Caco-2 (cell line): ENCODE results near the gene EFNA4. TPM values are rescaled to one million over a fixed set of nuclear protein-coding genes. Genes with fewer than 3 reads are reported as not detected.

Experiments used
- BruUV-seq: library from RNA; stranded (reverse); fragments of 400-500 nt; replicated peaks from 2 replicates; lab custom pipeline; 2021; lab: Mats Ljungman, UMichigan
- CTCF ChIA-PET: fragments of 300-600 bp; sonication (Branson Sonifier 250); formaldehyde crosslinking; loops from one replicate; lab custom pipeline; 2022; ENCODE audit warnings: antibody characterized with exemption; lab: Charles Lee
- POLR2A ChIA-PET: fragments of 300-600 bp; sonication (Branson Sonifier 250); formaldehyde crosslinking; loops from one replicate; lab custom pipeline; 2022; ENCODE audit warnings: antibody characterized with exemption; lab: Charles Lee
- DNase-seq, 2 experiments: peaks; one replicate each; pipeline versions ENCODE4 v3.0.0 to v3.0.0-alpha.2; 2020 to 2022
- H3K27me3 ChIP-seq: replicated peaks from 2 replicates; pipeline ENCODE4 v1.6.0; 2011; ENCODE audit warnings: low read length; ENCODE audit not compliant: control insufficient read depth, insufficient read depth
- H3K36me3 ChIP-seq: 2 replicates; pipeline ENCODE4 v1.5.1; 2011; ENCODE audit warnings: low read length; ENCODE audit not compliant: control insufficient read depth, insufficient read depth
- H3K4me1 ChIP-seq: fragments of 250-450 bp; sonication (Bioruptor Pico); 2 replicates; pipeline ENCODE4 v1.5.1; 2020; ENCODE audit warnings: mild to moderate bottlenecking
- H3K4me3 ChIP-seq: 2 replicates; pipeline ENCODE4 v1.5.1; 2011; ENCODE audit warnings: low read depth, mild to moderate bottlenecking, control low read depth, low read length
- H3K9me3 ChIP-seq: fragments of 250-450 bp; sonication (Bioruptor Pico); 2 replicates; pipeline ENCODE4 v1.5.1; 2020; ENCODE audit warnings: mild to moderate bottlenecking, moderate library complexity
- H3K27ac Mint-ChIP-seq: one replicate; pipeline ENCODE4 v1.8.0; 2022; ENCODE audit warnings: mixed read lengths; ENCODE audit not compliant: unreplicated experiment
- H3K27me3 Mint-ChIP-seq: one replicate; pipeline ENCODE4 v1.8.0; 2022; ENCODE audit warnings: mixed read lengths; ENCODE audit not compliant: insufficient read depth, unreplicated experiment
- H3K36me3 Mint-ChIP-seq: one replicate; pipeline ENCODE4 v1.8.0; 2022; ENCODE audit warnings: mild to moderate bottlenecking, mixed read lengths; ENCODE audit not compliant: insufficient read depth, unreplicated experiment
- H3K4me1 Mint-ChIP-seq: one replicate; pipeline ENCODE4 v1.8.0; 2022; ENCODE audit warnings: low read depth, mixed read lengths; ENCODE audit not compliant: unreplicated experiment
- H3K4me3 Mint-ChIP-seq: one replicate; pipeline ENCODE4 v1.8.0; 2022; ENCODE audit warnings: mild to moderate bottlenecking, moderate library complexity, mixed read lengths; ENCODE audit not compliant: unreplicated experiment
- H3K9me3 Mint-ChIP-seq: one replicate; pipeline ENCODE4 v1.8.0; 2022; ENCODE audit warnings: mixed read lengths; ENCODE audit not compliant: unreplicated experiment
- CTCF ChIP-seq, 2 experiments: fragments of 200-600 bp in 1 of 2; IDR thresholded peaks; 1 replicate in 1 of 2; 2 replicates in 1 of 2; pipeline versions ENCODE4 v1.5.1 to v1.8.0; 2011 to 2022; ENCODE audit warnings: antibody characterized with exemption in 1 of 2, control low read depth in 1 of 2, inconsistent platforms in 1 of 2, low read depth in 1 of 2, low read length in 1 of 2, mild to moderate bottlenecking in 1 of 2, moderate library complexity in 1 of 2; ENCODE audit not compliant: insufficient read depth in 1 of 2, severe bottlenecking in 1 of 2, unreplicated experiment in 1 of 2
- intact Hi-C: fragments of 100-400 bp; cut with micrococcal nuclease; formaldehyde crosslinking; loops from one replicate; pipeline ENCODE4 v1.10.0; 2022; ENCODE audit not compliant: unreplicated experiment
- total RNA-seq: library from RNA; stranded (reverse); gene quantifications from 2 replicates; pipeline ENCODE4 v1.2.3, GENCODE V29; 2022

The EFNA4 gene
- total RNA-seq, 1 experiment from 2014 or later, result 13.8 TPM

GRCh38 chr1:155060736-155061135 is 2.8 kb upstream of the EFNA4 start:
- no TSS peak for BruUV-seq
- CTCF ChIA-PET, result interaction anchor here (0.6 to 2.3 kb wide), 14 partner anchors 9 to 107 kb away, joined by 3 to 24 read pairs (median 7); partner anchors contain the start of genes ADAM15, EFNA3 and FLAD1
- POLR2A ChIA-PET, result no interaction called here
- TF ChIP-seq CTCF (IDR thresholded peaks at IDR 0.05; ENCODE audit: insufficient read depth in 1 of 2, low read depth in 1 of 2, low read length in 1 of 2, severe bottlenecking in 1 of 2, unreplicated experiment in 1 of 2), result no peak
- 0 out of 2 replicates have a peak, but pooled peaks cover 19% of the 10 kb centered on the region for H3K4me1 ChIP-seq
- DNase-seq, result no peak
- H3K4me3 Mint-ChIP-seq, result no peak overlapping the region
- no peaks in the 10 kb centered on the region for H3K27me3 ChIP-seq
- no peaks in the 10 kb centered on the region for H3K9me3 ChIP-seq
- H3K4me3 ChIP-seq, result no peak overlapping the region
- H3K9me3 Mint-ChIP-seq, result no peaks in the 10 kb centered on the region
- no peaks in the 10 kb centered on the region for H3K27me3 Mint-ChIP-seq
- intact Hi-C loops, result loop anchor here (1.0 to 5.0 kb wide), 4 partner anchors 10 to 103 kb away; partner anchors contain the start of genes CKS1B, PBXIP1 and SHC1
- H3K4me1 Mint-ChIP-seq, result peaks cover 22% of the 10 kb centered on the region
- H3K36me3 ChIP-seq, result no peaks in the 10 kb centered on the region; the same call in 1 of the 2 replicates
- no peak overlapping the region for H3K27ac Mint-ChIP-seq
- H3K36me3 Mint-ChIP-seq, result peaks cover 15% of the 10 kb centered on the region

GRCh38 chr1:155061381-155062150 is 2.0 kb upstream of the EFNA4 start:
- 0 out of 2 replicates have a peak, but pooled peaks cover 19% of the 10 kb centered on the region for H3K4me1 ChIP-seq
- H3K4me3 Mint-ChIP-seq, result no peak overlapping the region
- H3K4me3 ChIP-seq, result no peak overlapping the region
- H3K36me3 ChIP-seq, result peaks cover 2% of the 10 kb centered on the region; the same call in 1 of the 2 replicates
- peaks cover 22% of the 10 kb centered on the region for H3K4me1 Mint-ChIP-seq
- no TSS peak for BruUV-seq
- no peaks in the 10 kb centered on the region for H3K27me3 ChIP-seq
- no peak overlapping the region for H3K27ac Mint-ChIP-seq
- no peaks in the 10 kb centered on the region for H3K9me3 Mint-ChIP-seq
- ChIA-PET POLR2A (no interaction called here), CTCF (interaction anchor here (0.6 to 2.3 kb wide), 19 partner anchors 8 to 1393 kb away, joined by 3 to 24 read pairs (median 6); partner anchors contain the start of genes ADAM15, CKS1B, EFNA3 and FLAD1)
- intact Hi-C loops, result loop anchor here (1.0 to 5.0 kb wide), 4 partner anchors 11 to 104 kb away; partner anchors contain the start of genes CKS1B, PBXIP1 and SHC1
- TF ChIP-seq CTCF (IDR thresholded peaks at IDR 0.05; ENCODE audit: insufficient read depth in 1 of 2, low read depth in 1 of 2, low read length in 1 of 2, severe bottlenecking in 1 of 2, unreplicated experiment in 1 of 2), result peak; percentile 98
- peak; percentile 85 to 91 for DNase-seq
- no peaks in the 10 kb centered on the region for H3K9me3 ChIP-seq
- H3K27me3 Mint-ChIP-seq, result no peaks in the 10 kb centered on the region
- H3K36me3 Mint-ChIP-seq, result peaks cover 19% of the 10 kb centered on the region

GRCh38 chr1:155062151-155062686 is 1.3 kb upstream of the EFNA4 start:
- peak overlapping the region; percentile 86 for H3K4me3 Mint-ChIP-seq
- DNase-seq, result no peak
- POLR2A ChIA-PET, result no interaction called here

More at GRCh38 chr1:155062151-155062686, 1.3 kb upstream of the EFNA4 start:
- Mint-ChIP-seq H3K4me1 (peaks cover 22% of the 10 kb centered on the region), H3K36me3 (peaks cover 19% of the 10 kb centered on the region), H3K9me3 (no peaks in the 10 kb centered on the region), H3K27ac (no peak overlapping the region), H3K27me3 (no peaks in the 10 kb centered on the region)
- no peaks in the 10 kb centered on the region for H3K9me3 ChIP-seq
- BruUV-seq, result no TSS peak
- peaks cover 2% of the 10 kb centered on the region; the same call in 1 of the 2 replicates for H3K36me3 ChIP-seq
- peak overlapping the region; percentile 64 for H3K4me3 ChIP-seq
- H3K4me1 ChIP-seq, result 0 out of 2 replicates have a peak, but pooled peaks cover 19% of the 10 kb centered on the region
- peak in 1 of 2 experiments; percentile 2 for TF ChIP-seq CTCF (IDR thresholded peaks at IDR 0.05; ENCODE audit: insufficient read depth in 1 of 2, low read depth in 1 of 2, low read length in 1 of 2, severe bottlenecking in 1 of 2, unreplicated experiment in 1 of 2)
- CTCF ChIA-PET, result interaction anchor here (0.6 to 3.7 kb wide), 18 partner anchors 10 to 1392 kb away, joined by 3 to 39 read pairs (median 7); partner anchors contain the start of genes ADAM15, CKS1B, EFNA3 and KRTCAP2
- intact Hi-C loops, result loop anchor here (5.0 kb wide), 2 partner anchors 90 to 105 kb away; partner anchors contain the start of genes CKS1B, PBXIP1 and SHC1
- no peaks in the 10 kb centered on the region for H3K27me3 ChIP-seq
